Measurements from ENCODE around the gene PXDN.
"Not testable (repeated sequence)": the region's sequence is repeated elsewhere in the genome, so short reads cannot be mapped to it uniquely, and the experiment has no call there.

The PXDN gene

GRCh38 chr2:1701556-1702185, 42.6 kb downstream of the PXDN start:
- no peak for DNase-seq
- no peak overlapping the region for H3K4me3 ChIP-seq (ENCODE audit: low read length)
- H3K27me3 ChIP-seq (replicated peaks; ENCODE audit: insufficient read depth, low read length), result no peaks in the 10 kb centered on the region
- no peaks in the 10 kb centered on the region for H4K20me1 ChIP-seq (ENCODE audit: insufficient read depth, low read length)
- H3K9me3 ChIP-seq (replicated peaks; ENCODE audit: insufficient read depth, low read length), result no peaks in the 10 kb centered on the region
- no peak overlapping the region for H3K9ac ChIP-seq (ENCODE audit: low read length)
- no peak overlapping the region for H3K4me2 ChIP-seq (ENCODE audit: low read depth, low read length)
- H3K4me1 ChIP-seq (ENCODE audit: low read length), result no peaks in the 10 kb centered on the region
- H2AFZ ChIP-seq (ENCODE audit: low read length), result no peak overlapping the region
- H3F3A ChIP-seq (ENCODE audit: insufficient read depth, low read length), result no peaks in the 10 kb centered on the region
- no peaks in the 10 kb centered on the region for H3K9me2 ChIP-seq (replicated peaks; ENCODE audit: insufficient read depth, low read length)
- no peak overlapping the region for H3K27ac ChIP-seq (ENCODE audit: low read length)
- no peaks in the 10 kb centered on the region for H3K36me3 ChIP-seq (replicated peaks; ENCODE audit: insufficient read depth, low read length)
- TF ChIP-seq EZH2phosphoT487 (IDR thresholded peaks at IDR 0.05; ENCODE audit: low read length), result no peak
- TF ChIP-seq EZH2 (optimal IDR thresholded peaks at IDR 0.05; ENCODE audit: low read depth, low read length), result no peak
- H3K79me2 ChIP-seq (ENCODE audit: low read length), result no peaks in the 10 kb centered on the region

GRCh38 chr2:1701020-1701419, 43.3 kb downstream of the PXDN start:
- Histone ChIP-seq H3K4me1 (ENCODE audit: low read length) (no peaks in the 10 kb centered on the region), H3K36me3 (replicated peaks; ENCODE audit: insufficient read depth, low read length) (no peaks in the 10 kb centered on the region), H3K27me3 (replicated peaks; ENCODE audit: insufficient read depth, low read length) (no peaks in the 10 kb centered on the region), H3K9ac (ENCODE audit: low read length) (no peak overlapping the region), H4K20me1 (ENCODE audit: insufficient read depth, low read length) (no peaks in the 10 kb centered on the region), H3K79me2 (ENCODE audit: low read length) (no peaks in the 10 kb centered on the region), H2AFZ (ENCODE audit: low read length) (no peak overlapping the region), H3K9me3 (replicated peaks; ENCODE audit: insufficient read depth, low read length) (no peaks in the 10 kb centered on the region), H3K4me3 (ENCODE audit: low read length) (no peak overlapping the region), H3K9me2 (replicated peaks; ENCODE audit: insufficient read depth, low read length) (no peaks in the 10 kb centered on the region), H3K27ac (ENCODE audit: low read length) (no peak overlapping the region), H3K4me2 (ENCODE audit: low read depth, low read length) (no peak overlapping the region), H3F3A (ENCODE audit: insufficient read depth, low read length) (no peaks in the 10 kb centered on the region)
- no peak for DNase-seq
- TF ChIP-seq EZH2phosphoT487 (IDR thresholded peaks at IDR 0.05; ENCODE audit: low read length), result no peak
- TF ChIP-seq CTCF (IDR thresholded peaks at IDR 0.05; ENCODE audit: low read length), result no peak
- TF ChIP-seq EZH2 (optimal IDR thresholded peaks at IDR 0.05; ENCODE audit: low read depth, low read length), result no peak

GRCh38 chr2:1700427-1700826, 43.9 kb downstream of the PXDN start:
- not testable (repeated sequence) for H3K4me2 ChIP-seq (ENCODE audit: low read depth, low read length); H3K27ac ChIP-seq (ENCODE audit: low read length); H3K27me3 ChIP-seq (replicated peaks; ENCODE audit: insufficient read depth, low read length); H3F3A ChIP-seq (ENCODE audit: insufficient read depth, low read length); H2AFZ ChIP-seq (ENCODE audit: low read length); DNase-seq; H3K4me1 ChIP-seq (ENCODE audit: low read length); H3K4me3 ChIP-seq (ENCODE audit: low read length); H4K20me1 ChIP-seq (ENCODE audit: insufficient read depth, low read length); H3K36me3 ChIP-seq (replicated peaks; ENCODE audit: insufficient read depth, low read length); H3K9me3 ChIP-seq (replicated peaks; ENCODE audit: insufficient read depth, low read length); H3K9me2 ChIP-seq (replicated peaks; ENCODE audit: insufficient read depth, low read length); H3K9ac ChIP-seq (ENCODE audit: low read length); H3K79me2 ChIP-seq (ENCODE audit: low read length)

GRCh38 chr2:1698188-1698945, 45.9 kb downstream of the PXDN start:
- Histone ChIP-seq H3K9ac (ENCODE audit: low read length) (no peak overlapping the region), H4K20me1 (ENCODE audit: insufficient read depth, low read length) (no peaks in the 10 kb centered on the region), H3K4me3 (ENCODE audit: low read length) (no peak overlapping the region), H3K79me2 (ENCODE audit: low read length) (no peaks in the 10 kb centered on the region), H3K27ac (ENCODE audit: low read length) (no peak overlapping the region), H3K9me2 (replicated peaks; ENCODE audit: insufficient read depth, low read length) (no peaks in the 10 kb centered on the region), H3K9me3 (replicated peaks; ENCODE audit: insufficient read depth, low read length) (no peaks in the 10 kb centered on the region), H3K4me1 (ENCODE audit: low read length) (no peaks in the 10 kb centered on the region), H3K36me3 (replicated peaks; ENCODE audit: insufficient read depth, low read length) (no peaks in the 10 kb centered on the region), H3F3A (ENCODE audit: insufficient read depth, low read length) (no peaks in the 10 kb centered on the region), H3K27me3 (replicated peaks; ENCODE audit: insufficient read depth, low read length) (no peaks in the 10 kb centered on the region), H2AFZ (ENCODE audit: low read length) (no peak overlapping the region), H3K4me2 (ENCODE audit: low read depth, low read length) (no peak overlapping the region)
- TF ChIP-seq CTCF (IDR thresholded peaks at IDR 0.05; ENCODE audit: low read length) (no peak), EZH2 (optimal IDR thresholded peaks at IDR 0.05; ENCODE audit: low read depth, low read length) (no peak), EZH2phosphoT487 (IDR thresholded peaks at IDR 0.05; ENCODE audit: low read length) (no peak)
- no peak for DNase-seq

All from MM.1S (cell line).